ENCODE data around the gene SLC25A14. TPM values are rescaled to one million over a fixed set of nuclear protein-coding genes. Genes with fewer than 3 reads are reported as not detected.
"Not testable (repeated sequence)": the region's sequence is repeated elsewhere in the genome, so short reads cannot be mapped to it uniquely, and the experiment has no call there.

SLC25A14 gene
- 7.5 and 14.9 TPM in 2 replicates for total RNA-seq (2014; rRNA removed; shearing (Covaris generic))

DNA sequence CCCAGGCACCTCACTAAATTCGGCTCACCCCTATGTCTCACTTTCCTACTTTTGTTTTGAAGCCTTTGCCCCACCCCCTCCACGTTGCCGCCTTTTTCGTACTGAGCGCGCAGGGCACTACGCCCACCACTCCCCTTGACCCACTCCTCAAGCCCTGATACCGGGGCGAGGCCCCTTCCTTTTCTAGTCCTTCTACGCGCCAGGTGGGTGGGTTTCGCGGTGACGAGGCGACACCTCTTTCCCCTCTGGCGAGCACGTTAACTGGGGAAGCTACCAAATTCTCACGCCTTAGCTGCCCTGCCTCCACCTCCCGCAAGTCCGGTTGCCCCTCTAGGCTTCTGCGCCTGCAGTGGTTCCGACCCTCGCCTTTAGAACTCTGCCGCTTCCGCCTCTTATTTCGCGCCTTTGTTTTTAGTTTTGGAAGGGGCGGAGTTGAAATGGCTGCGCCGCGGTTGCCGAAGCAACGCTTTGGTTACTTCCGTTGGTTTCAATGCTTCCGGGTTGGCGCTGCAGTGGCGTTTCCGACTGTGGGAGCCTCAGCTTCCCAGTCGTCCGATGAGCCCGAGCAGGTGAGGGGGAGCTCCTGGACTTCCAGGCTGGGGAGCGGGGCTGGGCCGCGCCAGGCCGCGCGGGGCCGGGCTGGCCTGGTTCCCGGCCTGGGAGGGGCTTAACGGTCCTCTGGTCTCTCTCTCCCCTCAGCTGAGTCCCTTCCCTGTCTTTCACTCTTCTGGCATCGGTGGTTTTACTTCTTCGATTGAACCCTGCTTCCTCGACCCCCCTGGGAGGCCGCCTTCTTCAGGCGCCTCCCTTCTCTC, at the start of gene SLC25A14:
Gene SLC25A14 (plus strand): TSS at position 512 of the 815 bp plus-strand sequence. CDS start 360 bp downstream, outside the sequence.
- H3K27ac ChIP-seq, result peak within 1 kb of the TSS; percentile 81
- no peaks in the 10 kb centered on the region for H3K27me3 ChIP-seq (replicated peaks)
- H3K9me3 ChIP-seq (replicated peaks), result no peaks in the 10 kb centered on the region
- H3K4me3 ChIP-seq, result peak within 1 kb of the TSS; percentile 68
- no peaks in the 10 kb centered on the region for H3K36me3 ChIP-seq
- peak; percentile 58 to 67 for DNase-seq (ENCODE audit: low read depth in 1 of 2, low spot score in 2 of 2)
- peaks cover 5% of the 10 kb centered on the region for H3K4me1 ChIP-seq (replicated peaks)

DNA sequence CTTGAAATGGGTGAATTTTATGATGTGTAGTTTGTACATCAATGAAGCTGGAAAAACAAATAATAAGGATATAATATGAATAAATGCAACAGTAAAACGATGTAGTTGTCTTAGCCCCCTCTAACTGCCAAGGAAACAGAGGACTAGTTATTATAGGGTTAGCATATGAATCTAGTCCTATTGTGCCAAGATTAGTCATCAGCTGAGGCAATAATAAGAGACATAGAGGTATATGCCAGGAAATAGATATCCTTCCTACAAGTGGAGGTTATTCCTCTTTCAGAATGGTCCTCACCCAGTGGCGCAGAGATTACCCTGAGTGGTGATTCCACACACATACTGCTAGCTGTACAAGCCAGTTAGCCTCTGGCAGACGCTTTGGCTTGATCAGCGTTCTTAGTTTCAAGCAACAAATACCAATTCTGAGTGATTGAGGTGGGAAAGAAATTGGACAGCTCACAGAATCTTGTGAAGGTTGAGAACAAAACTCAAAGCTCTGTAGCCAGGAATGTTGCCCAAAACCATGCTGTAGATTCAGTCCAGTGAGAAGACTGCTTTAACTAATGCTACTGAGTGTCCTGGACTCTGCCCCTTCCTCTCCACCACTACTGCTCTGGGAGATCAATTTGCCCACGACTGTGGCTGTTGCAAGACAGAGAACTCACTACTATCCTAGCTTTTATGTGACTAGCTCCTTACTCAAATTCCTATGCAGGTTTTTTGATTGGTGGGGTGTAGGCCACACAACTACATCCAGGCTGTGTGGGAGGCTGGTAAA, 44.0 kb upstream of the SLC25A14 start:
- H3K27me3 ChIP-seq (replicated peaks), result no peaks in the 10 kb centered on the region
- H3K9me3 ChIP-seq (replicated peaks), result no peaks in the 10 kb centered on the region
- no peak for DNase-seq (ENCODE audit: low read depth in 1 of 2, low spot score in 2 of 2)
- no peaks in the 10 kb centered on the region for H3K36me3 ChIP-seq
- no peak overlapping the region for H3K4me3 ChIP-seq
- no peak overlapping the region for H3K27ac ChIP-seq
- H3K4me1 ChIP-seq (replicated peaks), result no peaks in the 10 kb centered on the region

GRCh38 chrX:130296297-130296678, 43.4 kb upstream of the SLC25A14 start:
- no peaks in the 10 kb centered on the region for H3K36me3 ChIP-seq
- no peak for DNase-seq (ENCODE audit: low read depth in 1 of 2, low spot score in 2 of 2)
- no peak overlapping the region for H3K27ac ChIP-seq
- H3K4me3 ChIP-seq, result no peak overlapping the region
- H3K27me3 ChIP-seq (replicated peaks), result no peaks in the 10 kb centered on the region
- no peaks in the 10 kb centered on the region for H3K9me3 ChIP-seq (replicated peaks)
- no peaks in the 10 kb centered on the region for H3K4me1 ChIP-seq (replicated peaks)

DNA sequence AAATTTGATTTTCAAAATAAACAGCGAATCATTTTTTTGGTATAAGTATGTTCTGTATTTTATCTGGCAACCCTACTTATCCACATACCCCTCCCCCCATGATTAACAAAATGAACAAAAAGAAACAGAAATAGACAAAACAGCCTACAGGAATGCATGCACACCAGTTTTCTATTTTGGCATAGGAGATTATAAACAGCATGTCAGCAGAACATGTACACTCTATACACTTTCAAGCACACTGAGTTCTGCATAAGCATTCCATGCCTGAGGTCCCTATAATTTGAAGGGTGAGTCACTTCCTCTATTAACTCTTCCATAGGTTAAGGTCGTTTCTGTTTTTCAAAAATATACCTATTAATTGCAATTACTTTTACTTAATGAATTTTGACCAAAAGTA, 43.0 kb upstream of the SLC25A14 start:
- Histone ChIP-seq H3K4me3 (no peak overlapping the region), H3K27ac (no peak overlapping the region), H3K36me3 (no peaks in the 10 kb centered on the region), H3K4me1 (replicated peaks) (no peaks in the 10 kb centered on the region), H3K27me3 (replicated peaks) (no peaks in the 10 kb centered on the region), H3K9me3 (replicated peaks) (no peaks in the 10 kb centered on the region)
- no peak for DNase-seq (ENCODE audit: low read depth in 1 of 2, low spot score in 2 of 2)

GRCh38 chrX:130299279-130300009, 40.3 kb upstream of the SLC25A14 start:
- DNase-seq (ENCODE audit: low read depth in 1 of 2, low spot score in 2 of 2), result no peak

GRCh38 chrX:130300010-130300282, 39.8 kb upstream of the SLC25A14 start:
- Histone ChIP-seq H3K27me3 (replicated peaks) (no peaks in the 10 kb centered on the region), H3K36me3 (no peaks in the 10 kb centered on the region), H3K27ac (no peak overlapping the region), H3K9me3 (replicated peaks) (no peaks in the 10 kb centered on the region), H3K4me3 (no peak overlapping the region), H3K4me1 (replicated peaks) (no peaks in the 10 kb centered on the region)
- no peak for DNase-seq (ENCODE audit: low read depth in 1 of 2, low spot score in 2 of 2)

More at GRCh38 chrX:130299279-130300009, 40.3 kb upstream of the SLC25A14 start:
- H3K27me3 ChIP-seq (replicated peaks), result no peaks in the 10 kb centered on the region
- H3K36me3 ChIP-seq, result no peaks in the 10 kb centered on the region
- no peaks in the 10 kb centered on the region for H3K4me1 ChIP-seq (replicated peaks)
- no peak overlapping the region for H3K27ac ChIP-seq
- no peaks in the 10 kb centered on the region for H3K9me3 ChIP-seq (replicated peaks)
- no peak overlapping the region for H3K4me3 ChIP-seq

DNA sequence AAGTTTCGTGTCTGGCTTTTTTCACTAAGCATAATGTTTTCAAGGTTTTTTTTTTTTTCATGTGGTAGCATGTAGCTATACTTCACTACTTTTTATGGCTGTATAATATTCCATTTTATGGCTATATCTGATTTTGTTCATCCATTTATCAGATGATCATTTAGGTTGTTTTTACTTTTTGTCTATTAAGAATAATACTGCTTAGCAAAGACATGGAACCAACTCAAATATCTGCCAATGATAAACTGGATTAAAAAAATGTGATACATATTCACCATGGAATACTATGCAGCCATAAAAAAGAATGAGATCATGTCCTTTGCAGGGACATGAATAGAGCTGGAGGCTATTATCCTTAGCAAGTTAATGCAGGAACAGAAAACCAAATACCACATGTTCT, 38.3 kb upstream of the SLC25A14 start:
- Histone ChIP-seq H3K27me3 (replicated peaks) (no peaks in the 10 kb centered on the region), H3K27ac (no peak overlapping the region), H3K9me3 (replicated peaks) (no peaks in the 10 kb centered on the region), H3K36me3 (no peaks in the 10 kb centered on the region), H3K4me3 (no peak overlapping the region), H3K4me1 (replicated peaks) (no peaks in the 10 kb centered on the region)
- no peak for DNase-seq (ENCODE audit: low read depth in 1 of 2, low spot score in 2 of 2)

DNA sequence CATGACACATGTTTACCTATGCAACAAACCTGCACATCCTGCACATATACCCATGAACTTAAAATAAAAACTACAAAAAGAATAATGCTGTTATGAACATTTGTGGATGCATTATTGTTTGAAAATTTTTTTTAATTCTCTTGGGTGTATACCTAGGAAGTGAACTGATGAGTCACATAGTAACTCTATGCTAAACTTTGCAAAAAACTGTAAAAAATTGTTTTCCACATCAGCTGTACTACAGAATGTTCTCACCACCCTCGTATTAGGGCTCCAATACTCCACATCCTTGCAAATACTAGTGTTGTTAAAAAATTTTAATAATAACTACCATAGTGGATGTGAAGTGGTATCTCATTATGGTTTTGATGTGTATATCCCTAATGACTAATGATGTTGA, 37.7 kb upstream of the SLC25A14 start:
- Histone ChIP-seq H3K36me3 (no peaks in the 10 kb centered on the region), H3K4me3 (no peak overlapping the region), H3K27me3 (replicated peaks) (no peaks in the 10 kb centered on the region), H3K27ac (no peak overlapping the region), H3K4me1 (replicated peaks) (no peaks in the 10 kb centered on the region), H3K9me3 (replicated peaks) (no peaks in the 10 kb centered on the region)
- DNase-seq (ENCODE audit: low read depth in 1 of 2, low spot score in 2 of 2), result no peak

GRCh38 chrX:130304587-130305368, 34.9 kb upstream of the SLC25A14 start:
- no peak for DNase-seq (ENCODE audit: low read depth in 1 of 2, low spot score in 2 of 2)
- no peaks in the 10 kb centered on the region for H3K36me3 ChIP-seq
- H3K27ac ChIP-seq, result no peak overlapping the region
- H3K4me1 ChIP-seq (replicated peaks), result no peaks in the 10 kb centered on the region
- no peaks in the 10 kb centered on the region for H3K9me3 ChIP-seq (replicated peaks)
- no peaks in the 10 kb centered on the region for H3K27me3 ChIP-seq (replicated peaks)
- no peak overlapping the region for H3K4me3 ChIP-seq

DNA sequence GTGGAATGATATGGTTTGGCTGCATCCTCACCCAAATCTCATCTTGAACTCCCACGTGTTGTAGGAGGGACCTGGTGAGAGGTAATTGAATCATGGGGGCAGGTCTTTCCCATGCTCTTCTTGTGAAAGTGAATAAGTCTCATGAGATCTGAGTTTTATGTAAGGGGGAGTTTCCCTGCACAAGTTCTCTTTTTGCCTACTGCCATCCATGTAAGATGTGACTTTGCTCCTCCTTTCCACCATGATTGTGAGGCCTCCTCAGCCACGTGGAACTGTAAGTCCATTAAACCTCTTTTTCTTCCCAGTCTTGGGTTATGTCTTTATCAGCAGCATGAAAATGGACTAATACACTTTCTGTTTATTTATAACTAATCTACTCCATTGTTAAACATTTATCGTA, 19.8 kb upstream of the SLC25A14 start:
- H3K4me1 ChIP-seq (replicated peaks); H3K9me3 ChIP-seq (replicated peaks); H3K4me3 ChIP-seq; DNase-seq (ENCODE audit: low read depth in 1 of 2, low spot score in 2 of 2); H3K36me3 ChIP-seq; H3K27ac ChIP-seq; H3K27me3 ChIP-seq (replicated peaks): not testable (repeated sequence)

DNA sequence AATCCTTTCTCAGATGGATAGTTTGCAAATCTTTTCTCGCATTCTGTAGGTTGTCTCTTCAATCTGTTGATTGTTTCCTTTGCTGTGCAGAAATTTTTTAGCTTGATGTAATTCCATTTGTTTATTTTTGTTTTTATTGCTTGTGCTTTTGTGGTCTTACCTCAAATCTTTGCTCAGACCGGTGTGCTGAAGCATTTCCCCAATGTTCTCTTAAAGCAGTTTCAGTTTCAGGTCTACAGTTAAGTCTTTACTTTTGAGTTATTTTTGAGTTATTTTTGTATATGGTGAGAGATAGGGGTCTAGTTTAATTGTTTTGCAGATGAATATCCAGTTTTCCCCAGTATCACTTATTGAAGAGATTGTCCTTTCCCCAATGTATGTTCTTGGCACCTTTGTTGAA, 18.2 kb upstream of the SLC25A14 start:
- Histone ChIP-seq H3K36me3 (no peaks in the 10 kb centered on the region), H3K9me3 (replicated peaks) (no peaks in the 10 kb centered on the region), H3K27me3 (replicated peaks) (no peaks in the 10 kb centered on the region), H3K27ac (no peak overlapping the region), H3K4me3 (no peak overlapping the region), H3K4me1 (replicated peaks) (no peaks in the 10 kb centered on the region)
- DNase-seq (ENCODE audit: low read depth in 1 of 2, low spot score in 2 of 2), result no peak

DNA sequence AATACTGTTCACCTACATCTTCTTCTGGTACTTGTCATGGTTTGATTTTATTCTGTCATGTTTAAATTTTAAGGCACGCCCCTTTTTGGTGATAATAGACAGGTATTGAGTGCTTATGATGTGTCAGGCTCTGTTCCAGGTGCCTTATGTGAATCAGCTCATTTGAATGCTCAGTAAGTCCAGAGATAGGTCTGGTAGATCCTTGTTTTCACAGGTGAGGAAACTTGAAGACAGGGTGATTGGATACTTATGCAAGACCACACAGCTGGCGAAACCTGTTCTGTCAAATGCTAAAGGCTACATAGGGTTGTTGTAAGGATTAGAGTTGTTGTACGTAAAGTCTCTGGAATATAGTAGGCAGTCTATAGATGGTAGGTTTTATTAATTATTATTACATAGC, 9.6 kb upstream of the SLC25A14 start:
- no peaks in the 10 kb centered on the region for H3K4me1 ChIP-seq (replicated peaks)
- no peaks in the 10 kb centered on the region for H3K27me3 ChIP-seq (replicated peaks)
- H3K27ac ChIP-seq, result no peak overlapping the region
- no peak for DNase-seq (ENCODE audit: low read depth in 1 of 2, low spot score in 2 of 2)
- H3K36me3 ChIP-seq, result no peaks in the 10 kb centered on the region
- no peaks in the 10 kb centered on the region for H3K9me3 ChIP-seq (replicated peaks)
- no peak overlapping the region for H3K4me3 ChIP-seq

- Histone ChIP-seq H3K4me1 (replicated peaks) (no peaks in the 10 kb centered on the region), H3K36me3 (no peaks in the 10 kb centered on the region), H3K27ac (no peak overlapping the region), H3K9me3 (replicated peaks) (no peaks in the 10 kb centered on the region), H3K4me3 (no peak overlapping the region), H3K27me3 (replicated peaks) (no peaks in the 10 kb centered on the region)
- DNase-seq (ENCODE audit: low read depth in 1 of 2, low spot score in 2 of 2), result peak; percentile 4 to 44
Measured at GRCh38 chrX:130330706-130331105, 9.0 kb upstream of the SLC25A14 start.

Measured in SJSA1 (cell line).